Stimulated activated CD8-positive, alpha-beta memory T cell treated with anti-CD3 and anti-CD28 coated beads, Interleukin-7, amount 100 ng/mL, for 24 hours (primary cell): ENCODE measurements around the gene NRK.
"Not testable (repeated sequence)": the region's sequence is repeated elsewhere in the genome, so short reads cannot be mapped to it uniquely, and the experiment has no call there.

Source experiments
- DNase-seq: peaks from one replicate; pipeline ENCODE4 v3.0.0-alpha.2; 2020; ENCODE audit warnings: low read depth

Gene NRK

GRCh38 chrX:105880491-105880890 lies 58.2 kb downstream of the NRK start:
- no peak for DNase-seq

- no peak for DNase-seq
Observed at GRCh38 chrX:105882581-105883275, 60.4 kb downstream of the NRK start.

GRCh38 chrX:105894721-105895120 lies 72.4 kb downstream of the NRK start:
- DNase-seq: no peak

- DNase-seq: no peak
Observed at GRCh38 chrX:105909576-105909975, 87.2 kb downstream of the NRK start.

- no peak for DNase-seq
Observed at GRCh38 chrX:105910563-105911105, 88.3 kb downstream of the NRK start.

GRCh38 chrX:105945266-105945665 lies 122.9 kb downstream of the NRK start:
- DNase-seq: no peak

GRCh38 chrX:105969487-105969886 lies 147.1 kb downstream of the NRK start:
- DNase-seq: no peak

GRCh38 chrX:105972690-105973386 lies 150.5 kb downstream of the NRK start:
- no peak for DNase-seq

GRCh38 chrX:105973387-105973739 lies 151.0 kb downstream of the NRK start:
- no peak for DNase-seq

- DNase-seq: no peak
Observed at GRCh38 chrX:105975382-105975781, 153.0 kb downstream of the NRK start.

GRCh38 chrX:105981772-105982485 lies 159.6 kb downstream of the NRK start:
- DNase-seq: no peak

GRCh38 chrX:105988487-105988886 lies 166.1 kb downstream of the NRK start:
- not testable (repeated sequence) for DNase-seq

- DNase-seq: no peak
Observed at GRCh38 chrX:105999294-105999693, 177.0 kb downstream of the NRK start.

GRCh38 chrX:106000203-106000602 lies 177.9 kb downstream of the NRK start:
- no peak for DNase-seq

- not testable (repeated sequence) for DNase-seq
Observed at GRCh38 chrX:106000609-106001008, 178.3 kb downstream of the NRK start.

- no peak for DNase-seq
Observed at GRCh38 chrX:106005684-106006083, 183.3 kb downstream of the NRK start.

GRCh38 chrX:106007815-106008214 lies 185.5 kb downstream of the NRK start:
- no peak for DNase-seq
